ENCODE measurements around the gene DVL2. TPM values are rescaled to one million over a fixed set of nuclear protein-coding genes. Genes with fewer than 3 reads are reported as not detected.

The DVL2 gene
- total RNA-seq, 2 donors from 2014 or later, result 35.1 to 61.6 TPM

- H3K27ac Mint-ChIP-seq, result peak overlapping the region in 1 of 2 donors; percentile 40
- H3K27me3 Mint-ChIP-seq, result peaks cover 6% of the 10 kb centered on the region in 2 donors
- DNase-seq (ENCODE audit: low spot score), result no peak
- H3K9me3 Mint-ChIP-seq, result no peaks in the 10 kb centered on the region
- ATAC-seq, result no peak
- peaks cover 46 to 54% of the 10 kb centered on the region in 2 donors for H3K4me1 Mint-ChIP-seq (ENCODE audit: low read depth in 2 of 2)
- peak overlapping the region; percentile 56 for H3K4me3 Mint-ChIP-seq
- no peaks in the 10 kb centered on the region for H3K36me3 Mint-ChIP-seq
Observed at GRCh38 chr17:7215652-7216180, 18.6 kb downstream of the DVL2 start.

- peak overlapping the region; percentile 92 for H3K4me3 Mint-ChIP-seq
- no peaks in the 10 kb centered on the region for H3K36me3 Mint-ChIP-seq
- peaks cover 6 to 7% of the 10 kb centered on the region in 2 donors for H3K27me3 Mint-ChIP-seq
- DNase-seq (ENCODE audit: low spot score) (no peak), ATAC-seq (no peak)
- peak overlapping the region; percentile 83 to 87 for H3K27ac Mint-ChIP-seq
- no peaks in the 10 kb centered on the region for H3K9me3 Mint-ChIP-seq
- peaks cover 41 to 49% of the 10 kb centered on the region in 2 donors for H3K4me1 Mint-ChIP-seq (ENCODE audit: low read depth in 2 of 2)
Observed at GRCh38 chr17:7215136-7215638, 19.1 kb downstream of the DVL2 start.

DNA sequence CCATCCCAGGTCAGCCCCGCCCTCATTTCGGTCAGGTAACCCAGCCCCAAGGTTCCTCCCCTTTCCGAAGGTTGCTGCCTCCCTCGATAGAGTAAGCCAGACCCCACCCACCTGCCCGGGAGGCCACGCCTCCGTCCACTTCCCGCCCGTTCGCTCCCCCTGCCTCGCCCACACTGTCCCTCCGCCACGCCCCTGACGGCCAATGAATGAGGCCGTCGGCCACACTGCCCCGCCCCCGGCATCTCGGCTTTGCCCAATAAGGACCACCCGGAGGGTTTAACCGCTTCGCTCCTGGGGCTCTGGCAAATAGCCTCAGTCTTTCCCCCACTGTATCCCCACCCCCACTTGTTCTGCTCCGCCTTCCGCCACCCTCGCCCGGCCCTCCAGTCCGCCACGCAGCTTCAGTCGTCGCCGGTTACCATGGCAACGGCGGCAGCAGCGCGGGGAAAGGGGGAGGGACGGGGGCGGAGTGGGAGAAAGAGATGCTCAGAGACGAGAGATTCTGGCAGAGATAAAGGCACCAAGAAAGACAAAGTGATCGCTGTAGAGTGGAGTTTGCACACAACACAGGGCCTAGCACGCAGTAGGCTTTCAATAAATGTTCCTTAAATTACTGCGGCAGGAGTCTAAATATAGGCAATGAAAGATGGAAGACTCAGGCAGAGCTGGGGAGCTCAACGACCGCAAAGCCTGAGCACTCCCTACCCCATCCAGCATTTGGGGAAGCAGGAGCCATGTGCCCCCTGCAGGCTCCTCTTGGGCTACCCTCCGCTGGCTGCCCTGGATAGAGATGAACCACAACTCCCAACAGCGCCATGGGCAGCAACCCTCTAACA is 19.8 kb downstream of the DVL2 start:
- ATAC-seq (peak; percentile 93 to 95), DNase-seq (ENCODE audit: low spot score) (peak; percentile 99)
- no peaks in the 10 kb centered on the region for H3K9me3 Mint-ChIP-seq
- peak overlapping the region; percentile 92 for H3K4me3 Mint-ChIP-seq
- peaks cover 6 to 9% of the 10 kb centered on the region in 2 donors for H3K27me3 Mint-ChIP-seq
- H3K36me3 Mint-ChIP-seq, result no peaks in the 10 kb centered on the region
- peak overlapping the region; percentile 83 to 87 for H3K27ac Mint-ChIP-seq
- peaks cover 38 to 47% of the 10 kb centered on the region in 2 donors for H3K4me1 Mint-ChIP-seq (ENCODE audit: low read depth in 2 of 2)

GRCh38 chr17:7213895-7214299 is 20.4 kb downstream of the DVL2 start:
- Mint-ChIP-seq H3K9me3 (no peaks in the 10 kb centered on the region), H3K27me3 (peaks cover 6 to 9% of the 10 kb centered on the region in 2 donors), H3K36me3 (no peaks in the 10 kb centered on the region), H3K27ac (peak overlapping the region; percentile 83 to 87), H3K4me1 (ENCODE audit: low read depth in 2 of 2) (peaks cover 32 to 40% of the 10 kb centered on the region in 2 donors), H3K4me3 (peak overlapping the region; percentile 92)
- DNase-seq (ENCODE audit: low spot score) (no peak), ATAC-seq (no peak)

DNA sequence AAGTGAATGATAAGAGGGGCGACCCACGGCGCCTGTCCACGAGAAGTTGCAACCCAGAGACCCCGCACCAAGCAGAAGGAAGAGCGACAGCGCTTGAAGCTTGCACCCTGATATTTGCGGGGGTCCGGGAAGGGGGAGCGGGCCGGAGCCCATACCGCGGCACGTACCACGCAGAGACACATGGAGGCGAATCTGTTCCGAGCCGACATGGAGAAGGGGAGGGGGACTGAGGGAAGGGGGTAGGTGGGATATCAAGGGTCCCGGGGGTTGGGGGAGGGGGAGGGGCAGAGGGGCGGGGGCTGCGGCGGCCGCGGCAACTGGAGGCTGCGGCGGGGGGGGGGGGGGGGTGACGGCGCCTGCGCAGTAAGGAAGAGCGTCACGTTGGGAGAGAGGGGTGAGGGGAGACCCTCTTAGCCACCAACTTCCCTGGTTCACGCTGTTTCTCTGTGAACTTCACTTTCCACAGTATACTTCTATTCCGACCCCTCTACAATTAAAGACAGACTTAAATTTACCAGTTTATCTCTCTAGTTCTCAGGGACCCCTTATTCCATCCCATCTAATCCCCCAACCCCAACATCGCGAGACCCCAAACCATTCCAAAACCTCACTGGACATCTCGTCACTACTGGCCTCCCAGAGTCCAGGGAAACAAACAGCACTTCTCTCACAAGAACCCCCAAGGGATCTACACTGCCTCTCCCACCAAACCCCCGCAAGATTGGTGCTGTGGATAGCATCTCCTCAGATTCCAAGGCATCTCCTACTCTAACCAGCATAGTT is 22.6 kb downstream of the DVL2 start:
- DNase-seq (ENCODE audit: low spot score), result no peak
- peaks cover 28 to 36% of the 10 kb centered on the region in 2 donors for H3K4me1 Mint-ChIP-seq (ENCODE audit: low read depth in 2 of 2)
- no peaks in the 10 kb centered on the region for H3K36me3 Mint-ChIP-seq
- H3K4me3 Mint-ChIP-seq, result no peak overlapping the region
- peaks cover 6 to 9% of the 10 kb centered on the region in 2 donors for H3K27me3 Mint-ChIP-seq
- no peak for ATAC-seq
- no peaks in the 10 kb centered on the region for H3K9me3 Mint-ChIP-seq
- H3K27ac Mint-ChIP-seq, result no peak overlapping the region

- no peak overlapping the region for H3K4me3 Mint-ChIP-seq
- DNase-seq (ENCODE audit: low spot score) (no peak), ATAC-seq (no peak)
- no peaks in the 10 kb centered on the region for H3K9me3 Mint-ChIP-seq
- H3K27me3 Mint-ChIP-seq, result peaks cover 6 to 9% of the 10 kb centered on the region in 2 donors
- H3K27ac Mint-ChIP-seq, result no peak overlapping the region
- peaks cover 32 to 41% of the 10 kb centered on the region in 2 donors for H3K4me1 Mint-ChIP-seq (ENCODE audit: low read depth in 2 of 2)
- H3K36me3 Mint-ChIP-seq, result no peaks in the 10 kb centered on the region
Observed at GRCh38 chr17:7208754-7209460, 25.4 kb downstream of the DVL2 start.

DNA sequence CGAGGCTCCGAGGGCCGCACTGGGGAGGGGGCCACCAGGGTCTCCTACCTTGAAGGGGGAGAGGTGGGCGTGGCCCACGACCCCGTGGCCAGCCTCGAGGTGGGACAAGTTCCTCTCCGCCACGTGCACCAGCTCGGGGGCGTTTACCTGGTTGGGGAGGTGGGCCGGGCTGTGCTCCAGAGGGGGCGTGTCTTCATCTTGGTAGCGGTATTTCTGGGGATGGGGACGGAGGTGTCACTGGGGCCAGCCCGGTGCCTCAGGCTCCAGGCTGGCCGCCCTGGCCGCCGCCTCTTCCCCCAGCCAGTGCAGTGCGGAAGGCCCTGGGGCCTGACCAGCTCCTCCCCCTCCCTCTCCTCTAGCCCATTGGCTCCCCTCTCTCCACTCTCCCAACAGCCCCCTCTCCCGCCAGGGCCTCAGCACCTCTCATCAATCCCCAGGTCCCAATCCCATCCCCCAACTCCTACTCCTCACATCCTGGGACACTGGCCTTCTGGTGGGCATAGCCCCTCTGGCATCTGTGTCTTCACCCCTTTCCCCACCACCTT is 26.2 kb downstream of the DVL2 start:
- Mint-ChIP-seq H3K4me3 (no peak overlapping the region), H3K36me3 (no peaks in the 10 kb centered on the region), H3K27ac (no peak overlapping the region), H3K27me3 (peaks cover 6 to 9% of the 10 kb centered on the region in 2 donors), H3K9me3 (no peaks in the 10 kb centered on the region), H3K4me1 (ENCODE audit: low read depth in 2 of 2) (peaks cover 28 to 39% of the 10 kb centered on the region in 2 donors)
- ATAC-seq (no peak), DNase-seq (ENCODE audit: low spot score) (no peak)

DNA sequence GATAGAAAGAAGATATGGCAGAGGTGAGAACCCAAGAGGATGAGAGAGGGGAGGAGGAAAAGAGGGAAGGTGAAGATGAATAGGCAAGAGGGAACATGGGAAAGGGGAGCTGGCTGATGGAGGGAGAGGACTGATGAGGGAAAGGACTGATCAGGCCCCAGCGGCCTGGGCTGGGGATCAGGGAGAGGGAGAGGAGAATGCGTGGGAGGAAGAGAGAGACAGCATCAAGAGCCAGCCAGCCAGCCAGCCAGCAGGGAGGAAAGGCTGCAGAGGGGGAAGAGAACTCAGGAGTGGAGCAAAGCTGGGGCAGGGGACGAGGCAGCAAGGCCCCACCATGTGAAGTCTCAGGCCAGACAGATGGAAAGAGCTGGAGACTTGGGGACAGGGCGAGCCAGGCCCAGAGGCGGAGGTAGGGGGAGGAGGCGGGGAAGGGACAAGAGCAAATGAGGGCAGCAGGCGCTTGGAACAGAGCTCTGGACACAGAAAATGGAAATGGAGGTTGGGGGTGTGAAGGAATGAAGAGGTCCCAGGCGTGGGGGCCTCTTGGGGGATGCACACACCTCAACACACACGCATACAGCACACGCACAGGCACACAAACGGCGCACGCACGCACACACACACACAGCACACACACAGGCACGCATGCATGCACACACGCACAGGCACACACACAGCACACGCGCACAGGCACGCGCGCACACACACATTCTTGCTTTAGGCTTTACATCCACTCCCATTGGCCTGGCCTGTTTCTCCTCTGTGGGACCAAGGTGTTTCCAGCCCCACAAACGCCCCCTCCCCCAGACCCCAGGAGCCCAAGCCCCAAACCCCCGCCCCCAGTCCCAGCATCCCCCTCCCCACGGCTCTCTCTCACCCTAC is 27.0 kb downstream of the DVL2 start:
- Mint-ChIP-seq H3K4me1 (ENCODE audit: low read depth in 2 of 2) (peaks cover 28 to 38% of the 10 kb centered on the region in 2 donors), H3K27me3 (peaks cover 5 to 9% of the 10 kb centered on the region in 2 donors), H3K27ac (peak overlapping the region; percentile 25 to 85), H3K9me3 (no peaks in the 10 kb centered on the region), H3K36me3 (no peaks in the 10 kb centered on the region), H3K4me3 (no peak overlapping the region)
- no peak for DNase-seq (ENCODE audit: low spot score)
- no peak for ATAC-seq

- Mint-ChIP-seq H3K4me3 (peak overlapping the region; percentile 87), H3K27me3 (peaks cover 0 to 3% of the 10 kb centered on the region in 2 donors), H3K27ac (peak overlapping the region; percentile 81 to 85), H3K36me3 (no peaks in the 10 kb centered on the region), H3K4me1 (ENCODE audit: low read depth in 2 of 2) (peaks cover 28 to 33% of the 10 kb centered on the region in 2 donors), H3K9me3 (no peaks in the 10 kb centered on the region)
- no peak for DNase-seq (ENCODE audit: low spot score)
- no peak for ATAC-seq
Observed at GRCh38 chr17:7205561-7205960, 28.8 kb downstream of the DVL2 start.

GRCh38 chr17:7204828-7205461 is 29.4 kb downstream of the DVL2 start:
- H3K4me1 Mint-ChIP-seq (ENCODE audit: low read depth in 2 of 2), result peaks cover 28 to 33% of the 10 kb centered on the region in 2 donors
- H3K27ac Mint-ChIP-seq, result peak overlapping the region; percentile 81 to 85
- peak; percentile 93 for DNase-seq (ENCODE audit: low spot score)
- H3K9me3 Mint-ChIP-seq, result no peaks in the 10 kb centered on the region
- peak overlapping the region; percentile 87 for H3K4me3 Mint-ChIP-seq
- peak; percentile 92 to 93 for ATAC-seq
- no peaks in the 10 kb centered on the region for H3K27me3 Mint-ChIP-seq
- H3K36me3 Mint-ChIP-seq, result no peaks in the 10 kb centered on the region

DNA sequence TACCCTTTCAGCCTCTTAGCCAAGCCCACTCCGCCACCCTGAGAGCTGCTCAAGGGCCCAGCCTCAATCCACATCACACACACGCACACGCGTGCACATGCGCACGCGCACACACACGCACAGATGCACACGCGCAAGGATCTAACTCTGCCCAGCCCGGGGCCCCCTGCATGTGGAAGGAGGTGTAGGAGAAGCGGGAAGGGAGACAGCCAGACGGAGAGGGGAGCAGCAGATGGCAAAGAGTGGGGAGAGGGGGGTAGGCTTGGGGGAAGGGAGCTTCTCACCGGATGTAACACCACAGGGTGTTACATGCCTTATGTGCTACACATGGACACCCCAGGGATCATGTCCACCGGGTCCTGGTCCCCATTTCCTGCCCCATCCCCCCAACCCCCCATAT is 30.0 kb downstream of the DVL2 start:
- DNase-seq (ENCODE audit: low spot score) (no peak), ATAC-seq (peak in 1 of 2 donors; percentile 41)
- Mint-ChIP-seq H3K27ac (peak overlapping the region; percentile 81 to 85), H3K4me1 (ENCODE audit: low read depth in 2 of 2) (peaks cover 28 to 33% of the 10 kb centered on the region in 2 donors), H3K9me3 (no peaks in the 10 kb centered on the region), H3K4me3 (peak overlapping the region; percentile 87), H3K27me3 (no peaks in the 10 kb centered on the region), H3K36me3 (no peaks in the 10 kb centered on the region)

DNA sequence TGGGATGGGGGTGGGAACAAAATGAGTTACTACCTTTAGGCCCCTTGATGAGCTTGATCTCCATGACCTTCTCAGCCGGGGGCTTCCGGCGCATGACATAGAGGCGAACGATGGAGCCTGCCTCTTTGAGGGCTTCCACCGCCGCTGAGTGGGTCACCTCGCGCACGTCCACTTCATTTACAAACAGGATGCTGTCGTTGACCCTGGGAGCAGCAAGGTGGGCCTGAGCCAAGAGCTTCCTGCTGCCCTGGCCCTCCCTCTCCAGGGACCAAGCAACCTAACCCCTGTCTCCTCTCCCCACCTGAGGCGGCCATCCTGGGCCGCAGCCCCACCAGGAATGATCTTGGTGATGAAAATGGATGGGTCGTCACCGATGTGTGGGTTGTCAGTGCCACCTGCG is 30.9 kb downstream of the DVL2 start:
- ATAC-seq, result no peak
- H3K9me3 Mint-ChIP-seq, result no peaks in the 10 kb centered on the region
- no peaks in the 10 kb centered on the region for H3K36me3 Mint-ChIP-seq
- H3K27me3 Mint-ChIP-seq, result no peaks in the 10 kb centered on the region
- H3K4me1 Mint-ChIP-seq (ENCODE audit: low read depth in 2 of 2), result peaks cover 28 to 33% of the 10 kb centered on the region in 2 donors
- H3K4me3 Mint-ChIP-seq, result peak overlapping the region; percentile 87
- peak overlapping the region; percentile 81 to 85 for H3K27ac Mint-ChIP-seq
- DNase-seq (ENCODE audit: low spot score), result no peak
